IPS DF 6.9 (cell line): ENCODE measurements around the gene ARNT2.
"Not testable (repeated sequence)": the region's sequence is repeated elsewhere in the genome, so short reads cannot be mapped to it uniquely, and the experiment has no call there.

ENCODE experiments used
- DNase-seq: peaks from one replicate; pipeline ENCODE4 v3.0.0-alpha.2; 2013; ENCODE audit warnings: low read depth, low spot score
- H3K27ac ChIP-seq: one replicate; pipeline ENCODE4 v1.5.1; 2013; ENCODE audit warnings: low read length, control low read depth
- H3K27me3 ChIP-seq: 2 replicates; pipeline ENCODE4 v1.6.1; 2013; ENCODE audit warnings: mild to moderate bottlenecking, low read length; ENCODE audit not compliant: control insufficient read depth, insufficient read depth
- H3K36me3 ChIP-seq: 2 replicates; pipeline ENCODE4 v1.6.1; 2013; ENCODE audit warnings: low read length; ENCODE audit not compliant: control insufficient read depth, insufficient read depth
- H3K4me1 ChIP-seq: 2 replicates; pipeline ENCODE4 v1.6.1; 2013; ENCODE audit warnings: low read length; ENCODE audit not compliant: control insufficient read depth, insufficient read depth
- H3K4me3 ChIP-seq: 2 replicates; pipeline ENCODE4 v1.5.1; 2013; ENCODE audit warnings: mild to moderate bottlenecking, low read length
- H3K9me3 ChIP-seq: 2 replicates; pipeline ENCODE4 v1.6.1; 2013; ENCODE audit warnings: low read length, inconsistent platforms; ENCODE audit not compliant: control insufficient read depth, insufficient read depth
- WGBS: extraction: QIAGEN DNeasy Blood & Tissue Kit; methylation state at CpG from one replicate; pipeline ENCODE4 v1.1.7; 2013; ENCODE audit warnings: mixed read lengths, missing lambda C conversion rate; ENCODE audit not compliant: insufficient read length, insufficient coverage; 5-methylcytosine and 5-hydroxymethylcytosine counted together

ARNT2 gene

DNA sequence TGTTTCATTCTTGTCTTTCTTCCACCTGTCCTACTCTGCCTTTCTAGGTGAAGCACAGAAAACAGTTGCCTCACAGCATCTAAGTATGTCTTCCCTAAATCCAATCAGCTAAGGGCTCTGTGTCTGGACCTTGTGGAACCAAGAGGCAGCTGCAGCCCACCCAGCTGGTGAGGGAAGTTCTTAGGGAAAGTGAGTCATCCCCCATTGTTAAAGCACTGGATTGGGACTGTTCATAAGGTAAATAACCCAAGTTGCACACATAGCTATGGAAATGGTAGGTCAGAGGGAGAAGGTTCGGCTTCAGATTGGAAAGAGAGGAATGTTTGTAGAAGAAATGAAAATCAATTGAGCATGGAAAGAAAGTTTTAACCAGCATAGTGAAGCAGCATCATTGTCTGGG lies 18.0 kb upstream of the ARNT2 start:
- WGBS: no CpG with 5 or more reads among the region's 1 CpG
- H3K4me1 ChIP-seq: peaks cover 1% of the 10 kb centered on the region; the same call in 1 of the 2 replicates
- H3K9me3 ChIP-seq: no peaks in the 10 kb centered on the region
- H3K27me3 ChIP-seq: no peaks in the 10 kb centered on the region
- no peak for DNase-seq
- no peaks in the 10 kb centered on the region for H3K36me3 ChIP-seq
- H3K27ac ChIP-seq: no peak overlapping the region
- H3K4me3 ChIP-seq: no peak overlapping the region

- Histone ChIP-seq H3K27me3 (no peaks in the 10 kb centered on the region), H3K9me3 (no peaks in the 10 kb centered on the region), H3K27ac (no peak overlapping the region), H3K36me3 (no peaks in the 10 kb centered on the region), H3K4me3 (no peak overlapping the region), H3K4me1 (peaks cover 1% of the 10 kb centered on the region; the same call in 1 of the 2 replicates)
- no CpG with 5 or more reads among the region's 3 CpGs for WGBS
- DNase-seq: no peak
Measured at GRCh38 chr15:80388326-80388725, 15.9 kb upstream of the ARNT2 start.

- peaks cover 1% of the 10 kb centered on the region; the same call in 1 of the 2 replicates for H3K4me1 ChIP-seq
- H3K4me3 ChIP-seq: no peak overlapping the region
- no peaks in the 10 kb centered on the region for H3K36me3 ChIP-seq
- no peaks in the 10 kb centered on the region for H3K27me3 ChIP-seq
- no peak overlapping the region for H3K27ac ChIP-seq
- no peak for DNase-seq
- WGBS: no CpG with 5 or more reads among the region's 1 CpG
- H3K9me3 ChIP-seq: no peaks in the 10 kb centered on the region
Measured at GRCh38 chr15:80389370-80389769, 14.8 kb upstream of the ARNT2 start.

DNA sequence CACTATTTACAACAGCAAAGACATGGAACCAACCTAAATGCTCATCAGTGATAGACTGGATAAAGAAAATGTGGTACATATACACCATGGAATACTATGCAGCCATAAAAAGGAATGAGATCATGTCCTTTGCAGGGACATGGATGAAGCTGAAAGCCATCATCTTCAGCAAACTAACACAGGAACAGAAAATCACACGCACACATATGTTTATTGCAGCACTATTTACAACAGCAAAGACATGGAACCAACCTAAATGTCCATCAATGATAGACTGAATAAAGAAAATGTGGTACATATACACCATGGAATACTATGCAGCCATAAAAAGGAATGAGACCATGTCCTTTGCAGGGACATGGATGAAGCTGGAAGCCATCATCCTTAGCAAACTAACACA lies 13.2 kb upstream of the ARNT2 start:
- not testable (repeated sequence) for H3K36me3 ChIP-seq, H3K4me3 ChIP-seq, H3K9me3 ChIP-seq, DNase-seq, H3K27ac ChIP-seq, H3K4me1 ChIP-seq, H3K27me3 ChIP-seq
- WGBS: no CpG with 5 or more reads among the region's 1 CpG

- Histone ChIP-seq H3K4me3 (no peak overlapping the region), H3K4me1 (peaks cover 3% of the 10 kb centered on the region), H3K27ac (no peak overlapping the region), H3K36me3 (no peaks in the 10 kb centered on the region), H3K9me3 (no peaks in the 10 kb centered on the region), H3K27me3 (no peaks in the 10 kb centered on the region)
- WGBS: no CpG with 5 or more reads among the region's 3 CpGs
- DNase-seq: no peak
Measured at GRCh38 chr15:80395616-80396015, 8.6 kb upstream of the ARNT2 start.

GRCh38 chr15:80396096-80396495 lies 8.1 kb upstream of the ARNT2 start:
- no peaks in the 10 kb centered on the region for H3K27me3 ChIP-seq
- H3K27ac ChIP-seq: no peak overlapping the region
- H3K4me3 ChIP-seq: no peak overlapping the region
- H3K4me1 ChIP-seq: peaks cover 3% of the 10 kb centered on the region
- DNase-seq: no peak
- no CpG with 5 or more reads among the region's 7 CpGs for WGBS
- no peaks in the 10 kb centered on the region for H3K36me3 ChIP-seq
- H3K9me3 ChIP-seq: no peaks in the 10 kb centered on the region

- H3K27ac ChIP-seq: no peak overlapping the region
- no peaks in the 10 kb centered on the region for H3K36me3 ChIP-seq
- no peaks in the 10 kb centered on the region for H3K9me3 ChIP-seq
- WGBS: no CpG with 5 or more reads among the region's 3 CpGs
- peaks cover 3% of the 10 kb centered on the region for H3K4me1 ChIP-seq
- peaks cover 2% of the 10 kb centered on the region; the same call in 1 of the 2 replicates for H3K27me3 ChIP-seq
- DNase-seq: no peak
- no peak overlapping the region for H3K4me3 ChIP-seq
Measured at GRCh38 chr15:80399508-80399907, 4.7 kb upstream of the ARNT2 start.

DNA sequence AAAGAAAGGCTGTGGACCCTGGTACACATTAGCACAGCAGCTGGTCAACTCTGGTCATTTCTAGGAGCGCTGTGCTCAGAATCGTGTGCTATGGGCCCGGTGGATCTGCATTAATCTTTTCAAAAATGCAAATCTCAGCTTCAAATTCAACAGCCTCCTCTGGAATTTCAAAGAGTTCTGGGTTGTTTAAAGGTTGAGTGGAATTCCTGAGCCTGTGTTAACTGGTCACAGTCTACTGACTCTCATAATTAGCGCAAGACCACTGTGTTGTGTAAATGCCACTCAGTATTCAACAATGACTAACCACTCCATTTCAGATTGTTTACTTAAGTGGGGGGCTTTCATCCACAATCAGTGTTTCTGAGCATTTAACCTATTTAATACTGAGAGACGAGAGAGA lies 2.7 kb upstream of the ARNT2 start:
- WGBS: no CpG with 5 or more reads among the region's 5 CpGs
- H3K4me3 ChIP-seq: no peak overlapping the region
- no peak for DNase-seq
- no peaks in the 10 kb centered on the region for H3K9me3 ChIP-seq
- H3K27me3 ChIP-seq: peaks cover 2% of the 10 kb centered on the region; the same call in 1 of the 2 replicates
- no peak overlapping the region for H3K27ac ChIP-seq
- 0 out of 2 replicates have a peak, but pooled peaks cover 1% of the 10 kb centered on the region for H3K4me1 ChIP-seq
- no peaks in the 10 kb centered on the region for H3K36me3 ChIP-seq

DNA sequence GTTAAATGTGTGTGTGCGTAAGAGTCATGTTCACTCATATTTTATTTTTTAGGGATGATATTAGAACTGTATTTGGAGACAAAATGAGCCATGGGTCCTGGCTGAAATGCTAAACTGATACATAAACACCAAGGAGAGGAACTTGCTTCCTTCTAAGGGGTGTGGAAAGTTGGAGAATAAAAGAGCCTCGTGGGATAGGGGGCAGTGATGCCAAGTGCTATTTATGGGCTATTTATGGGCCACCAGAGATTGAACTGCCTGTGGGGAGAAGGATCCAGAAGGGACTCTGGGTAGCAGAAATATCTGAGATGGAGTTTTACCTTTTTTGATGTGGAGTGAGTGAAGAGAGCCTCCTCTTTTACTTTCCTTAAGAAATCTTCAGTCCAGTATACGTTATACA lies 1.8 kb upstream of the ARNT2 start:
- Histone ChIP-seq H3K4me1 (0 out of 2 replicates have a peak, but pooled peaks cover 1% of the 10 kb centered on the region), H3K27ac (no peak overlapping the region), H3K27me3 (peaks cover 2% of the 10 kb centered on the region; the same call in 1 of the 2 replicates), H3K9me3 (no peaks in the 10 kb centered on the region), H3K4me3 (no peak overlapping the region), H3K36me3 (no peaks in the 10 kb centered on the region)
- WGBS: 100% methylated on average over 1 of the region's 3 CpGs
- DNase-seq: no peak

DNA sequence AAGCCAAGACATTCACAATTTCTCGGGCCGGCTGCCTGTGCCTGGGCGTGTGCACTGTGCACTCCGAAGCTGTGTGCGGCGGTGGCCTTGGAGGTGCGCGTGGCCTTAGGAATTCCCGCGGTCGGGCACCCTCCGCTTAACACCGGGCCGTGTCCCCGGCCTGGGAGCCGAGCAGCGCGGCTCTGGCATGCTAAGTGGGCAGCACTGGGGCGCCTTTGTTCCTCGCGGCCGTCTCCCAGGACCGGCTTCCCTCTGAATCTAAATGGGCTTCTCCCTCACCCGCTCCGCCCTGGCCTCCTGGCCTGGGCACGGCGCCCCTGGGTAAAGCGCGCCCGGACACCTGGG lies 498 bp upstream of the ARNT2 start:
- no CpG with 5 or more reads among the region's 30 CpGs for WGBS
- H3K36me3 ChIP-seq: no peaks in the 10 kb centered on the region
- peak overlapping the region; percentile 70; the same call in 1 of the 2 replicates for H3K4me3 ChIP-seq
- H3K4me1 ChIP-seq: no peaks in the 10 kb centered on the region
- peaks cover 2% of the 10 kb centered on the region; the same call in 1 of the 2 replicates for H3K27me3 ChIP-seq
- no peak overlapping the region for H3K27ac ChIP-seq
- no peak for DNase-seq
- H3K9me3 ChIP-seq: no peaks in the 10 kb centered on the region

DNA sequence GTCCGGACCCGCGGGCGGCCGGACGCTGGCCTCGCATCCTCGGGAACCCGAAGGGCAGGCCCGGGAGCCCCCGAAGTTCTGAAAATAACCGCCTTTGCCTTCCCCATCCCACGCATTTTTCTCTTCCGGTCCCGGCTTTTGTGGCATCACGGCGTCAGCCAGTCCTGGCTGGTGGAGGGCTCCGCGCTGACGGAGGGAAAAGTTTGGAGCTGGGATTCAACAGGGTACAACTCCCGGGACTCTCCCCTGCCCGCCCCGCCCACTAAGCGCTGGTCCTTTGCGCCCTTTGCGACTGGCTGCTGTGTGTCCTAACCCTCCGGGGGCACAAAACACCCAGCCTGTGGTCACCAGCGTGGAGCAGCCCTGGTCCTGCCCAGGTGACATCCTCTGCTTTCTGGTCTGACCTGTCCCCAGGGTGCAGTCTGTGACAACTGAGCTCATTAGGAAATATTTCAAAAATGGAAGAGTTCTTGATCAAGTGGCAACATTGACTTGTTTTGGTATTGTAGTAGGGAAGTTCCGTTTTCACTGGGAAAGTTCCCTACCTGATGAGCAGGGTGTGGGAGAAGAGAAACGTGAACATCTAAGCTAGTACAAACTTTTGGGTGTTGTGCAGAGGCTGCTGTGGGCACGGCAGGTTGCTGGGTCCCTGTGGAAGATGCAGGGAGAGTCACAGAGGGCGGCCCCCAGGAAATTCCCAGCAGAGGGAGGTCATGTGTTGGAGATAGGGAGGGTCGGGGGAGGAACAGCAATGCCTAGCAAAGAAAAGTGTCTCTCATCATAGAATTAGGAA lies 775 bp downstream of the ARNT2 start:
- H3K9me3 ChIP-seq: no peaks in the 10 kb centered on the region
- peaks cover 2% of the 10 kb centered on the region; the same call in 1 of the 2 replicates for H3K27me3 ChIP-seq
- H3K36me3 ChIP-seq: no peaks in the 10 kb centered on the region
- peak overlapping the region; percentile 70; the same call in 1 of the 2 replicates for H3K4me3 ChIP-seq
- H3K27ac ChIP-seq: no peak overlapping the region
- H3K4me1 ChIP-seq: no peaks in the 10 kb centered on the region
- no CpG with 5 or more reads among the region's 33 CpGs for WGBS
- DNase-seq: no peak
